Measurements from ENCODE around the gene TAF11L13.
A peak's percentile ranks its signal among the peaks of the same experiment; 100 is the strongest.
"Not testable (repeated sequence)": the region's sequence is repeated elsewhere in the genome, so short reads cannot be mapped to it uniquely, and the experiment has no call there.

The TAF11L13 gene

DNA sequence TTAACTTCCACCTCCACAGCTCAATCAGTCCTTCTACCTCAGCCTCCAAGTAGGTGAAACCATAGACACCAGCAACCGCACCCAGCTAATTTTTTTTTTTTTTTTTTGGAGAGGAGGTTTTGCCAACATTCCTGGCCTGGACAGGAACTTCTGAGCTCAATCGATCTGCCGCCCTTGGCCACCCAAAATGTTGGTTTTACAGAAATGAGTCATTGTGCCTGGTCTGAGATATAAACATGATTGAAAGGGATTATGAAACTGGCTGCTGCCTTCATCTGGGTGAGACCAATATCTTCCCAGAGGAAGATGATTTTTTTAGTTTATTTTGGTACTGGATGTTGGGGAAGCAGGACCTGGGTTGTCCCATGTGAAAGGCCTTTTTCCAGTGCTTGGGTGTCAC, 12.5 kb upstream of the TAF11L13 start:
- TF ChIP-seq, protein P1, sequence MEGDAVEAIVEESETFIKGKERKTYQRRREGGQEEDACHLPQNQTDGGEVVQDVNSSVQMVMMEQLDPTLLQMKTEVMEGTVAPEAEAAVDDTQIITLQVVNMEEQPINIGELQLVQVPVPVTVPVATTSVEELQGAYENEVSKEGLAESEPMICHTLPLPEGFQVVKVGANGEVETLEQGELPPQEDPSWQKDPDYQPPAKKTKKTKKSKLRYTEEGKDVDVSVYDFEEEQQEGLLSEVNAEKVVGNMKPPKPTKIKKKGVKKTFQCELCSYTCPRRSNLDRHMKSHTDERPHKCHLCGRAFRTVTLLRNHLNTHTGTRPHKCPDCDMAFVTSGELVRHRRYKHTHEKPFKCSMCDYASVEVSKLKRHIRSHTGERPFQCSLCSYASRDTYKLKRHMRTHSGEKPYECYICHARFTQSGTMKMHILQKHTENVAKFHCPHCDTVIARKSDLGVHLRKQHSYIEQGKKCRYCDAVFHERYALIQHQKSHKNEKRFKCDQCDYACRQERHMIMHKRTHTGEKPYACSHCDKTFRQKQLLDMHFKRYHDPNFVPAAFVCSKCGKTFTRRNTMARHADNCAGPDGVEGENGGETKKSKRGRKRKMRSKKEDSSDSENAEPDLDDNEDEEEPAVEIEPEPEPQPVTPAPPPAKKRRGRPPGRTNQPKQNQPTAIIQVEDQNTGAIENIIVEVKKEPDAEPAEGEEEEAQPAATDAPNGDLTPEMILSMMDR (IDR thresholded peaks at IDR 0.05; ENCODE audit: low read depth, low read length), result no peak
- Histone ChIP-seq H3K9me3 (no peaks in the 10 kb centered on the region), H3K27me3 (no peaks in the 10 kb centered on the region), H3K4me3 (ENCODE audit: low read depth, low read length) (no peak overlapping the region), H3K36me3 (no peaks in the 10 kb centered on the region), H3K4me1 (no peaks in the 10 kb centered on the region)
- no peak for DNase-seq

DNA sequence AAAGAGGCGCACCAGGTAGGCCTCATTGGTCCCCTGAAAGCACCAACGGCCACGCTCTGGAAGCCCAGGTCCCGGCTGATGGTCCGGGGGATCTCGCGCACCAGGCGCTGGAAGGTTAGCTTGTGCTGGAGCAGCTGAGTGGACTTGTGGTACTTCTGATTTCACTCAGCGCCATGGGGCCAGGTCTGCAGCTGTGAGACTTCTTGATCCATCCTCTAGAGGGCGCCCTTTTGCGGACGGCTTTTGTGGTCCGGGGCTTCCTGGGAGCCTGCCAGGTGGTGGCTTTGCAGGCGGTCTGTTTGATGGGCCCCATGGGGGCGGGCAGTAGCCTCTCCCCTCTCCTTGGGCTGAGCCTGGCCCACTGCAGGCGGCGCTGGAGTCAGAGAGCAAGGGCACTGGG, 11.3 kb upstream of the TAF11L13 start:
- DNase-seq, result peak; percentile 24
- TF ChIP-seq, protein P1 (IDR thresholded peaks at IDR 0.05; ENCODE audit: low read depth, low read length), result peak; percentile 44
- no peaks in the 10 kb centered on the region for H3K36me3 ChIP-seq
- H3K9me3 ChIP-seq, result no peaks in the 10 kb centered on the region
- H3K4me1 ChIP-seq, result no peaks in the 10 kb centered on the region
- no peak overlapping the region for H3K4me3 ChIP-seq (ENCODE audit: low read depth, low read length)
- no peaks in the 10 kb centered on the region for H3K27me3 ChIP-seq

DNA sequence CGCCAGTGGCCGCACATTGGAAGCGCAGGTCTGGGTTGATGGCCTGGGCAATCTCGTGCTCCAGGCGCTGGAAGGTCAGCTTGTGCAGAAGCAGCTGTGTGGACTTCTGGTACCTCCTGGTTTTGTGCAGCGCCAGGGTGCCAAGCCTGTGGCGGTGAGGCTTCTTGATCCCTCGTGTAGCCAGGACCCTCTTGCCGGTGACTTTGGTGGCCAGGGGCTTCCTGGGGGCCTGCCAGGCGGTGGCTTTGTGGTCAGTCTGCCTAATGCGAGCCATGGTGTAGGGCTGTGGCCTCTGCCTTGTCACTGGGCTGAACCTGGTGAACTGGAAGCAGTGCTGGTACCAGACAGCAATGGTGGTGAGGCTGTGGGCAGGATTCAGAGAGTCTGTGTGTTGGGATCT, 6.2 kb upstream of the TAF11L13 start:
- TF ChIP-seq, protein P1 (IDR thresholded peaks at IDR 0.05; ENCODE audit: low read depth, low read length), result no peak
- H3K36me3 ChIP-seq, result no peaks in the 10 kb centered on the region
- H3K9me3 ChIP-seq, result no peaks in the 10 kb centered on the region
- no peaks in the 10 kb centered on the region for H3K4me1 ChIP-seq
- H3K27me3 ChIP-seq, result no peaks in the 10 kb centered on the region
- H3K4me3 ChIP-seq (ENCODE audit: low read depth, low read length), result no peak overlapping the region
- no peak for DNase-seq

DNA sequence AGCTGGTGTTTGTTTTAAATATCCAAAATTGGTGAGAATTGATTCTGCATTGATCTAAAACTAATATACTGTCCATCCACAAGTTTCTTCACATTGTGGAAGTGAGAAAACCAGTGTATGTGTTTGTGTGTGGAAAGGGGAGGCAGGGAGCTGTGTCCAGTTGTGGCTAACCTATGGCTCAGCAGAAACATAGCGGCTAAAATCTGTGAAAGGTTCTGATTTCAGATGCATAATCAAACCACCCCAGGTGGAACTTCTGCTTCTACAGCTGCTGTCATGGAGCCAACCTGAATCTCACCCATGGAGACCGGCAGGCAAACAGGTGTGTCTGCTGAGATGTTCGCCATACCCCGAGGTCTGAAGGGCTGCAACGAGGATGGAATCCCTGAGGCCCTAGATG, 2.3 kb downstream of the TAF11L13 start, which contains the start of gene TAF11L14:
Gene TAF11L14, plus strand, starts transcription at position 301 of the 400 bp plus-strand sequence.
- H3K27me3 ChIP-seq, result no peaks in the 10 kb centered on the region
- no peaks in the 10 kb centered on the region for H3K4me1 ChIP-seq
- no peak within 1 kb of the TSS for H3K4me3 ChIP-seq (ENCODE audit: low read depth, low read length)
- H3K36me3 ChIP-seq, result no peaks in the 10 kb centered on the region
- no peak for DNase-seq
- H3K9me3 ChIP-seq, result no peaks in the 10 kb centered on the region
- TF ChIP-seq, protein P1 (IDR thresholded peaks at IDR 0.05; ENCODE audit: low read depth, low read length), result no peak

DNA sequence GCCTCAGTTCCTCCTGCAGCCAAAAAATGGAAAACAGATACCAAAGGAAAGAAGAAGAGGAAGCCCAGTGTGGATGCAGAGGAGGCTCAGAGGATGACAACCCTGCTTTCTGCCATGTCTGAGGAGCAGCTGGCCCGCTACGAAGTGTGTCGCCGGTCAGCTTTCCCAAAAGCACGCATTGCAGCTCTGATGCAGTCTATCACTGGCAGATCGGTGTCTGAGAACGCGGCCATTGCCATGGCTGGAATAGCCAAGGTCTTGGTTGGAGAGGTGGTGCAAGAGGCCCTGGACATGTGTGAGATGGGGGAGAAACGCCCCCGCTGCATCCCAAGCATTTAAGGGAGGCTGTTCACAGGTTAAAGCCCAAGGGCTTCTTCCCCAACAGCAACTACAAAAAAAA, 17.3 kb downstream of the TAF11L13 start:
- not testable (repeated sequence) for H3K4me1 ChIP-seq; H3K4me3 ChIP-seq (ENCODE audit: low read depth, low read length); H3K27me3 ChIP-seq; H3K9me3 ChIP-seq; H3K36me3 ChIP-seq; DNase-seq

DNA sequence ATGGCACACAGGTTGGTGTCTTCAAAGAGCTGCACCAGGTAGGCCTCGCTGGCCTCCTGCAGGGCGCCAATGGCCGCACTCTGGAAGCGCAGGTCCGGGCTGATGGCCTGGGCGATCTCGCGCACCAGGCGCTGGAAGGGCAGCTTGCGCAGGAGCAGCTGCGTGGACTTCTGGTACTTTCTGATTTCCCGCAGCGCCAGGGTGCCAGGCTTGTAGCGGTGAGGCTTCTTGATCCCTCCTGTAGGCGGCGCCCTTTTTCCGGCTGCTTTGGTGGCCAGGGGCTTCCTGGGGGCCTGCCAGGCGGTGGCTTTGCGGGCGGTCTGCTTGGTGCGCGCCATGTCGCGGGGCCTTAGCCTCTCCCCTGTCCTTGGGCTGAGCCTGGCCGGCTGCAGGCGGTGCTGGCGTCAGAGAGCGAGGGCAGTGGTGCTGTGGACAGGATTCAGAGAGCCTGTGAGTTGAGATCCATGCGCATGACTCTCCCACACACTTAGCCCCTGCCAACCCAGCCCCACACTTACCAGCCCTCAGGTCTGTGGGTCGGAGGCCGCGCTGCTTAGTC, 23.4 kb downstream of the TAF11L13 start:
- H3K4me1 ChIP-seq, DNase-seq: not testable (repeated sequence)

DNA sequence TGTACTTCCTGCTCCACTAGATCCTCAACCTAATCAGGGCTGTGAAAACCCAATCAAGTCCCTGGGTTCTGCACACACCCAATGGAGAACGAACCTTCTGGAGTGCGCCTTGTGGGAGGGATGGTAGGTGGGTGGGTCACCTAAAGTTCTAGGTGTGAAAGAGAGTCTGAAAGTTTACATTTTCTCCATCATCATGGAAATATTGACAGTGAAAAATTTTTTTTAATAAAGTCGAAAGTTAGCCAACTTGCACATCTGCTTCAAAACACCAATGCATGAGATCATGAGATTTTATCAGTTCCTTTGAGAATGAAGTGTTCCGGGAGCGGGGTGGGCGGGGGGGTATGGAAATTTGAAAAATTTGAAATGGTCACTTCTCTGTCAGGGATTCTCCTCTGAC, 24.0 kb downstream of the TAF11L13 start:
- Histone ChIP-seq H3K4me3 (ENCODE audit: low read depth, low read length) (no peak overlapping the region), H3K4me1 (no peaks in the 10 kb centered on the region), H3K9me3 (no peaks in the 10 kb centered on the region), H3K27me3 (no peaks in the 10 kb centered on the region), H3K36me3 (no peaks in the 10 kb centered on the region)
- DNase-seq, result no peak
- TF ChIP-seq, protein P1 (IDR thresholded peaks at IDR 0.05; ENCODE audit: low read depth, low read length), result no peak

More for the DNA sequence above, 23.4 kb downstream of the TAF11L13 start:
- not testable (repeated sequence) for H3K9me3 ChIP-seq; H3K36me3 ChIP-seq; H3K4me3 ChIP-seq (ENCODE audit: low read depth, low read length); H3K27me3 ChIP-seq
